Mucosa of rectum (tissue), 2 donors: ENCODE data around the gene KIAA1191.
A peak's percentile ranks its signal among the peaks of the same experiment; 100 is the strongest.

Experiments used
- H3K27ac ChIP-seq, 2 donors: one replicate each; pipeline ENCODE4 v1.7.0; 2013; ENCODE audit warnings: inconsistent platforms in 2 of 2, low read depth in 2 of 2, low read length in 2 of 2
- H3K27me3 ChIP-seq, 2 donors: one replicate each; pipeline ENCODE4 v1.7.0; 2013; ENCODE audit warnings: low read length in 2 of 2; ENCODE audit not compliant: control insufficient read depth in 2 of 2, insufficient read depth in 2 of 2
- H3K36me3 ChIP-seq, 2 donors: one replicate each; pipeline ENCODE4 v1.7.0; 2013; ENCODE audit warnings: low read length in 2 of 2; ENCODE audit not compliant: control insufficient read depth in 2 of 2, insufficient read depth in 2 of 2
- H3K4me1 ChIP-seq, 2 donors: one replicate each; pipeline ENCODE4 v1.7.0; 2013; ENCODE audit warnings: low read length in 2 of 2, mild to moderate bottlenecking in 1 of 2; ENCODE audit not compliant: control insufficient read depth in 2 of 2, insufficient read depth in 2 of 2
- H3K4me3 ChIP-seq, 2 donors: one replicate each; pipeline ENCODE4 v1.7.0; 2013; ENCODE audit warnings: low read length in 2 of 2
- H3K9ac ChIP-seq, 2 donors: one replicate each; pipeline ENCODE4 v1.7.0; 2013; ENCODE audit warnings: low read length in 2 of 2, low read depth in 1 of 2, mild to moderate bottlenecking in 1 of 2
- H3K9me3 ChIP-seq, 2 donors: one replicate each; pipeline ENCODE4 v1.7.0; 2013; ENCODE audit warnings: low read length in 2 of 2; ENCODE audit not compliant: control insufficient read depth in 2 of 2
- donor health status: healthy.
- donor health status: Normal muscosa, but diverticular disease.

The KIAA1191 gene

DNA sequence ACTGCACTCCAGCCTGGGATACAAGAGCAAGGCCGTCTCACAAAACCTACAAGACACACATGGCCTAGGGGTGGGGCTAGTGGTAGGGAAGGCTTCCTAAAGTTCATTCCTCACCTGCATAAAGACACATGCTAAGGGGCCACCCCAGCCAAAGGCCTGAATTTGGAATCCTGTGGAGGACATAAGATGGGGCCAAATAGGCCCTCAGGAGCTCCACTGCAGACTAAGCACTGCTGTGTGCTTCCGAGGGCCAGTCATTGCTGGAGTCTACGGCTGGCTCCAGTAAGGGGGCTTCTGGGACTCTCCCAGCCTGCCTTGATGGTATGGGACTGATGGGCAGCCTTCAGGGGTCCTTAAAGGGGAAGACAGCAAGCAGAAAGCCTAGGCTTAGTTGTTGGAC lies 21.2 kb upstream of the KIAA1191 start:
- H3K27me3 ChIP-seq: no peaks in the 10 kb centered on the region
- H3K9me3 ChIP-seq: no peaks in the 10 kb centered on the region
- H3K4me1 ChIP-seq: peaks cover 4 to 10% of the 10 kb centered on the region in 2 donors
- H3K9ac ChIP-seq: no peak overlapping the region
- H3K27ac ChIP-seq: no peak overlapping the region
- no peak overlapping the region for H3K4me3 ChIP-seq
- H3K36me3 ChIP-seq: peaks cover 25 to 33% of the 10 kb centered on the region in 2 donors

DNA sequence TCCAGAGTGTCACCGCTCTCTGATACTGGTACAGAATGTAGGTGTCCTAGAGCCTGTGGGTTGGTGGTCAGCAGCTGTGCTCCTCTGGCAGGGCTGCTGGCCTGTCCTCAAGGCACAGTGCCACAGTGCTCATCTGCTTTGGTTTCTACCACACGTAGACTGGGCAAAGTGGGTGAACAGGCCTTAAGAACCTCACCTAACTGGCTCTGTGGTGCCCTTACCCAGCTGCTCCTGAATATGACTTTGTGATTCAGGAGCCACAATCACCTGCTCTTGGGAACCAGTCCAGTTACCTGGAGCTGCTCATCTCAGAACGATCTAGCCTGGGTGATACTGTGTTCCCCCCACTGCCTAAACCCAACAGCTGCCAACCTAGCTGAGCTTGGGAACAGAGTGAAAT lies 20.4 kb upstream of the KIAA1191 start:
- Histone ChIP-seq H3K9me3 (no peaks in the 10 kb centered on the region), H3K9ac (no peak overlapping the region), H3K27ac (no peak overlapping the region), H3K4me1 (peaks cover 0 to 6% of the 10 kb centered on the region in 2 donors), H3K36me3 (peaks cover 25 to 33% of the 10 kb centered on the region in 2 donors), H3K27me3 (no peaks in the 10 kb centered on the region), H3K4me3 (no peak overlapping the region)

DNA sequence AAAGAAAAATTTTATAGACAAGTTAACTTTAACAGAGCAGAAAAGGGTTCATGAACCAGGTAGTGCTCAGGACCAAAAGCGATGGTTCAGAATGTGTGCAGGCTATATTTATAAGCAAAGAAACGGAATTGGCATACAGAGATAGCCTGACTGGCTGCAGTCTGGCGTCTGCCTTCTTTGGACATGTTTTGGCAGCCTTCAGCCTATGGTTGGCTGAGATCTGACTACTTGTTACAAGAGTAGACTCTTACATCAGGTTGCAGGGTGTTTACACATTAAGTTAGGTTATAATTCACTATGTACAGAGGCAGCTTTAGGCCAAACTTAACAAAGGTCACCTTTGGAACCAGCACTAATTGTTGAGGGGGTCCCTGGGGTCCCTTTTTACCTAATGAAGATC lies 19.9 kb upstream of the KIAA1191 start:
- H3K9ac ChIP-seq: no peak overlapping the region
- no peaks in the 10 kb centered on the region for H3K27me3 ChIP-seq
- H3K9me3 ChIP-seq: no peaks in the 10 kb centered on the region
- no peak overlapping the region for H3K4me3 ChIP-seq
- H3K4me1 ChIP-seq: peaks cover 0 to under 1% of the 10 kb centered on the region in 2 donors
- no peak overlapping the region for H3K27ac ChIP-seq
- H3K36me3 ChIP-seq: peaks cover 25 to 33% of the 10 kb centered on the region in 2 donors

DNA sequence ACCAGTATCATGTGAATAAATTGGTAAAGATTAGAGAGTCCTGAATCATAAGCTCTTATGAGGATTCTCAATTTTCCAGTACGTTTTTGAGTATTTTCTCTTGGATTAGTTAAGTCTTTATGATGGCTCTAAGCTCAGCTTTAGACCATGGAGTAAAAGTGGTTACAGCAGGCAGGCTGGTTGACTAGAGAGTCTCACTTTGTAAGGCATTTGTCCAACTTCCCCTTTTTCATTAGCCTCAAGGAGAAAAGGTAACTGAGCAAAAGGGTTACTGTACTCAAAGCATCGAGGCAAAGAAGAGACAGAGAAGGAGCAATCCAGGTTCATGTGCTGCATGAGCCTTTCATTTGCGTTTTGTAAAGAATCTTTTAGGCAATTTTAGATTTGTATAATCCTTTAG lies 18.3 kb upstream of the KIAA1191 start:
- Histone ChIP-seq H3K9me3 (no peaks in the 10 kb centered on the region), H3K4me3 (no peak overlapping the region), H3K27ac (no peak overlapping the region), H3K4me1 (no peaks in the 10 kb centered on the region), H3K27me3 (no peaks in the 10 kb centered on the region), H3K36me3 (peaks cover 22 to 30% of the 10 kb centered on the region in 2 donors), H3K9ac (no peak overlapping the region)

DNA sequence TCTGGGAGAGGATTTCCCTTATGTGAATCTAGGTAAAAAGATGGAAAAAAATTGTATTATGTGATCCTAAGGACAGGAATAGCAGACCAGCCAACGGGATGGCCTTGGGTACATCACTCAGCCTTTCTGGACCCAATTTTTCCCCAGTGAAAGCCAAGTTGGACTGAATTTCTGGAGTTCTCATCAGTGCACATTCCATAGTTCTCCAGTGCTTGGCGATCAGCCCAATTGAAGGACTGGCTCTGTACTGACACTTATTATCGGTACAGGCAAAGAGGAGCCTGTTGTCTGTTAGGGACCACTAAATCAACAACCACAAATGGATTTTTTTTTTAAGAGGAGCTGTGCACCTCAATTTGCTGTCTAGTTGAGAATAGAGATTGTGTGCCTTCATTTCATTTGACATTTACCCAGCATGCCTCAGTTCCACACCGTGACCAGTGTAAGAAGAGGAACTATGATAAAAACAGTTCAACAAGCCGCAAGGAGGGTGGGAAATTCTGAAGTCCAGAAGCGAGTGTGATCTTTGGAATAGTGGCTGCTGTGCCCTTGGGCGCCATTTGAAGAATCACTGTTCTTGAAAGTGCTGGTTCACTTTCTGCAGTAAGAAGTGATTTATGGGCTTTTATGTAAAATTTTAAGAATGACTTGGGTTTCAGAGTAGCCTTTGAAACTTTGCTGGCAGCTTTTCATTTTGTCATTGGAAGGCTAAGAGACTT lies 11.7 kb upstream of the KIAA1191 start:
- no peaks in the 10 kb centered on the region for H3K9me3 ChIP-seq
- H3K27me3 ChIP-seq: no peaks in the 10 kb centered on the region
- H3K4me3 ChIP-seq: no peak overlapping the region
- H3K4me1 ChIP-seq: no peaks in the 10 kb centered on the region
- no peak overlapping the region for H3K9ac ChIP-seq
- no peaks in the 10 kb centered on the region for H3K36me3 ChIP-seq
- H3K27ac ChIP-seq: no peak overlapping the region

DNA sequence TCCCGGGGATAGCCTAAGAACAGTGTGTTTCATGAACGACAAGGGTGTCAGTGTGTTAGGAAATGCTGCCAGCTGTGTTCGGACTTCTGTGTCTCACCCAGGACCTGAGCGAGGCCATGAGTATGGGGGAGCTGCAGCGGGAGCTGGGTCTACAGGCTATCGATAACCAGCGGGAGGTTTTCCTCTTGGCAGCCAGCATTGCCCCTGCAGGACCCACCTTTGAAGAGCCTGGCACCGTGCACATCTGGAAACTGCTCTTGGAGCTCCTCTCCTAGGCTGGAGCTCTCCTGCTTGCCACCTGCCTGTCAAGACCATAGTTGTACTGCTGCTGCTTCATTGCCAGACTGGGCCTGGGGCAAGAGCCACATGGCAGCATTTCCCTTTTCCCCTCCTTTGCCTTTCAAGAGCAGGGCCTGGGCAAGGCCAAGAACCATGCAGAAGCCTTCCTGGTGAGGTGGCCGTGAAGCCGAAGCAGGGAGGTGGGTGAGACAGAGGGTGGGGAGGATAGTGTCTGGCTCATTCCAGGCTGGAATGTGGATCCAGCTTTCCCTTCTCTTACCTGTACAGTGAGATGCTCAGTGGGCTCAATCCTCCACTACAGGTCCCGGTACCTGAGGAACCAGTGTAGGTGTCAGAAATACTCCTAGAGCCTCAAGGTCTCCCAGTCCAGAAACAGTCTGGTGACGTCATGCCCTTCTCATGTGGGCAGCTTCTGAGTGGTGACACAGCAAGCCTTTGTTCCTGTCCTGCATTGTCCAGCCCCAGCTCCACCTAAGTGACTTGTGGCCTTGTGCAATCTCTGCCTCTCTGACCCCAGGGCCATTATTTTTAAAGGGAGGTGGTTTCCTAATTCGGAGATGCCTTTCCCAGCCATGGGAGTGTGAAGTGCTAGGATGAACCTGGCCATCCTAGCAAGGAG lies 10.3 kb upstream of the KIAA1191 start:
- H3K36me3 ChIP-seq: no peaks in the 10 kb centered on the region
- no peak overlapping the region for H3K4me3 ChIP-seq
- H3K9me3 ChIP-seq: no peaks in the 10 kb centered on the region
- no peak overlapping the region for H3K9ac ChIP-seq
- no peaks in the 10 kb centered on the region for H3K4me1 ChIP-seq
- peaks cover 0 to 3% of the 10 kb centered on the region in 2 donors for H3K27me3 ChIP-seq
- no peak overlapping the region for H3K27ac ChIP-seq

DNA sequence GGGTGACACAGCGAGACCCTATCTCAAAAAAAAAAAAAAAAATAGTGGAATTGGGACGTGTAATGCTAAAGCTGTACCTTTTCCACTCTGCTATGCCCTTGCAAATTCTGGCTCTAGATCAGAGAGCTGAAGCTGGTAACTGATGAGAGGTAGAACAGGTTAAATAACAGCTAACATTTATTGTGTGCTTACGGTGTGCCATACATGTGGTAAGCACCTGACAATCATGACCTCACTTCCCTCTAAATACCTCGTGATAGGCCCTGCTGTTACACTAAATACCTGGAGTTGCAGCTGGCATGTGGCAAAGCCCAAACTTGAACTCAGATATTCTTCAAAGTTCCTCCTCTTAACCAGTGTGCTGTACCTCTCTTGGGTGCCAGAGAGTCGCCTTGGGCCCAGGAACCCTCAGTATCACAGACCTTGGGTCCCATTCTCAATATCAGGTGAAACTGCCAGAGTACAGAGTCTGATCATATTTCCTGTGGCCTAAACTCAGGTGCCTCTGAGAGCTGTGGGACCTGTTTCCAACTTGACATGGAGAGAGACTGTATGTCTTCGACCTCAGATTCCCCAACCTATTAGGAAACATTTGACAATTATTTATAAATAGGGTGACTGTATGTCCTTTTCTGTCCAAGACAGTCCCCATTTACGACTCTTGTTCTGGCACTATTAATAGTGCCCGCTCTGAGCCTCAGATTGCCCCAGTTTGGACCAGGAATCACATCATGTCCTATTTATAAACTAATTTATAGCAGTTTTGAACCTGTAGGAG lies 8.6 kb upstream of the KIAA1191 start:
- H3K27me3 ChIP-seq: peaks cover 0 to 3% of the 10 kb centered on the region in 2 donors
- H3K9ac ChIP-seq: no peak overlapping the region
- no peak overlapping the region for H3K27ac ChIP-seq
- no peak overlapping the region for H3K4me3 ChIP-seq
- no peaks in the 10 kb centered on the region for H3K9me3 ChIP-seq
- H3K36me3 ChIP-seq: no peaks in the 10 kb centered on the region
- peaks cover 0 to 4% of the 10 kb centered on the region in 2 donors for H3K4me1 ChIP-seq

DNA sequence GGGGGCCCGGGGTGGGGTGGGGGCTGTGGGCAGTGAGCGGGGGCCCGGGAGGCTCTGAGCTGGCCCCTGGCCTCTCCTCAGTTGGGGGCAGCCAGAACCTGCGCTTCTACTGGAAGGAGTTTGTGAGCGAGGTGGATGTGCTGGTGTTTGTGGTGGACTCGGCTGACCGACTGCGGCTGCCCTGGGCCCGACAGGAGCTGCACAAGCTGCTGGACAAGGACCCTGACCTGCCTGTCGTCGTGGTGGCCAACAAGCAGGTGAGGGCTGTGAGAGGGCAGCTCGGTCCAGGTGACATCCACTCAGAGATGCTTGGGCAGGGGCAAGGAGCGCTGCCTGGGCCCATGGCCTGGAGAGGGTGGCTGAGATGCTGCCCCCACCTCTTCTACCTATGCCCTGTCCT lies 7.2 kb upstream of the KIAA1191 start:
- H3K4me3 ChIP-seq: no peak overlapping the region
- H3K4me1 ChIP-seq: peaks cover 4 to 7% of the 10 kb centered on the region in 2 donors

DNA sequence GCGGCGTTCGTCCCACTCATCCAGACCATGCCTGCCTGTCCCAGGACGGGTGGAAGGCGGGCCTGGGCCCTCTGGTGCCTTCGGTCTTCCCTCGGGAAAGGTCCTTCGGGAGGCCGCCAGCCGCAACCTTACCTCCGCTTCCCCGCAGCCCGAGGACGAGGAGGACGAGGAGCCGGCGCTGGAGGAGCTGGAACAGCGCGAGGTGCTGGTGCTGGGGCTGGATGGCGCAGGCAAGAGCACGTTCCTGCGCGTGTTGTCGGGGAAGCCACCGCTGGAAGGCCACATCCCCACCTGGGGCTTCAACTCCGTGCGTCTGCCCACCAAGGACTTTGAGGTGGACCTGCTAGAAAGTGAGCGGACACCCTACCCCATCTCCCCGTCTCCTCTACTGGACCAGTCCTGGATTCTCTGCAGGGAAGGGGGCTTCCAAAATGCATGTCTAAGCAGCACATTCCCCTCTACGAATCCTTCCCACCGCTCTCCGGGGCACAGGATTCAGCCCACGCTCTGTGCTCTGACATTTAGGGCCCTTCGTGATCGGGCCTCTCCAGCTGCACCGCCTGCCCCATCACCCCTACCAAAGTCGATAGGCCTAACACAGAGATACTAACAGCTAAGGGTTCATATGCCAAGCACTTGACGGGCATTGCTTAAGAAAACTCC lies 4.8 kb upstream of the KIAA1191 start:
- Histone ChIP-seq H3K36me3 (no peaks in the 10 kb centered on the region), H3K27me3 (peaks cover 0 to 3% of the 10 kb centered on the region in 2 donors), H3K9ac (peak overlapping the region; percentile 26 to 61), H3K4me1 (peaks cover 8 to 14% of the 10 kb centered on the region in 2 donors), H3K27ac (no peak overlapping the region), H3K9me3 (no peaks in the 10 kb centered on the region), H3K4me3 (peak overlapping the region; percentile 73 to 78)

More for the DNA sequence above, 7.2 kb upstream of the KIAA1191 start:
- H3K27ac ChIP-seq: no peak overlapping the region
- no peak overlapping the region for H3K9ac ChIP-seq
- H3K27me3 ChIP-seq: peaks cover 0 to 3% of the 10 kb centered on the region in 2 donors
- H3K36me3 ChIP-seq: no peaks in the 10 kb centered on the region
- H3K9me3 ChIP-seq: no peaks in the 10 kb centered on the region
